Measurements from ENCODE around the gene TMEM205. TPM values are rescaled to one million over a fixed set of nuclear protein-coding genes. Genes with fewer than 3 reads are reported as not detected.
"Not testable (repeated sequence)": the region's sequence is repeated elsewhere in the genome, so short reads cannot be mapped to it uniquely, and the experiment has no call there.

TMEM205 gene
- 35.3 TPM for total RNA-seq

DNA sequence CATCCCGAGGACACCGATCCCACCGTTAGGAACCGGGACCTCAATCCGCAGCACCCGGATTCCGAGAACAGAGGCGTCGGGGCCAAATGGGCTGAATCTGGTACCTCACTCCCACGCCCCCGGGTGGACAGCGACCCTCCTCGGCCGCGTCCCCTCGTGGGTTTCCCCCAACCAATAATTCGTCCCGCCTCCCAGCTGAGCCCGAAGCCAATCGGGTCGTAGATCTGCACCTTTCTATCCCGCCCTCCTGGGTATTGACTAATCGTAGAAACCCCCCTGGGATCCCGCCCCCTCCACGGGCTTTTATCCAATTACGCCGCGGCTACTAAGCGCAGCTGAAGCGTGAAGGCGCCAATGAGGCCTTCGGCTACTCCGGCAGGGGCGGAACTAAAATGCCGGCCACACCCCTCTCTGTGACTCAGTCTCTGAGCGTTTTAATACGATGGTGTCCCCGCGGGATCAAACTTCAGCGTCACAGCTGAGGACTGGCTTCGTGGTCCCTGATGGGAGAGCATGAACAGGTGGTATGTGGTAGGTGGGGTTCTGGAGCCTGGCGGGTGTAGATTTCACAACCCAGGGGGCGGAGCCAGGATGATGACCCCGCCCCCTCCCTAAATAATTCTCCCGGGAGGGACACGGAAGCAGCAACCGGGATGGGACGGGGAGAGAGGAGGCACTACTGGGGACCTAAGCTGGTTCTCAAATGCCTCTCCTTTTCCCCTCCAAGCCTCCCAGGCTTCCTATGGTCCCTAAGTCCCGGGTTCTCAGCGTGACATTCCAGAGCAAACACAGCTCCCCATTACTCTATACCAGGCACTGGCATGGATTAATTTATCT, at the start of gene TMEM205, which contains the start of gene CCDC159:
TMEM205 (minus strand) TSS at position 165 of the 837 bp plus-strand sequence. CDS start 649 bp downstream, outside the sequence.
CCDC159 (plus strand) TSS at position 416 of the 837 bp plus-strand sequence; CDS start at position 504, 88 bp downstream.
- peak; percentile 97 for DNase-seq

- DNase-seq: no peak
Observed at GRCh38 chr19:11390933-11391680, 45.0 kb upstream of the TMEM205 start.

DNA sequence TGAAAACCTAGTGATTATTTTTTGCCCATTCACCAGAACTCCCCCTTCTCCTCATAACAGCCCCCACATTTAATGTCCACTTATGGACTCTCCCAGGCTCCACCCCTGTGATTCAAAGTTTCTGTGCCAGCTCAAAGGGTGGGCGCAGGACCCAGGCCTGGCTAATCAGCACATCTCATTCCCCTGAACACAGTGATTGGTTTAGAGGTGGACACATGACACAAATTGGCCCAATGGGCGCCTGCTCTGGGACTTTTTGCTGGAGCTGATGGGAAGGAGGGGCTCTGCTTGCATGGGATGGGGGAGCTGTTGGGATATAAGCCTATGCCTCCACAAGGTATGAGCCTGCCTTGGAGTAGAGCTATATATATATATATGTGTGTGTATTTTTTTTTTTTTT, 44.3 kb upstream of the TMEM205 start:
- no peak for DNase-seq

GRCh38 chr19:11387162-11388034, 41.3 kb upstream of the TMEM205 start:
- no peak for DNase-seq

- no peak for DNase-seq
Observed at GRCh38 chr19:11384778-11385129, 38.7 kb upstream of the TMEM205 start.

- no peak for DNase-seq
Observed at GRCh38 chr19:11383706-11384048, 37.6 kb upstream of the TMEM205 start.

DNA sequence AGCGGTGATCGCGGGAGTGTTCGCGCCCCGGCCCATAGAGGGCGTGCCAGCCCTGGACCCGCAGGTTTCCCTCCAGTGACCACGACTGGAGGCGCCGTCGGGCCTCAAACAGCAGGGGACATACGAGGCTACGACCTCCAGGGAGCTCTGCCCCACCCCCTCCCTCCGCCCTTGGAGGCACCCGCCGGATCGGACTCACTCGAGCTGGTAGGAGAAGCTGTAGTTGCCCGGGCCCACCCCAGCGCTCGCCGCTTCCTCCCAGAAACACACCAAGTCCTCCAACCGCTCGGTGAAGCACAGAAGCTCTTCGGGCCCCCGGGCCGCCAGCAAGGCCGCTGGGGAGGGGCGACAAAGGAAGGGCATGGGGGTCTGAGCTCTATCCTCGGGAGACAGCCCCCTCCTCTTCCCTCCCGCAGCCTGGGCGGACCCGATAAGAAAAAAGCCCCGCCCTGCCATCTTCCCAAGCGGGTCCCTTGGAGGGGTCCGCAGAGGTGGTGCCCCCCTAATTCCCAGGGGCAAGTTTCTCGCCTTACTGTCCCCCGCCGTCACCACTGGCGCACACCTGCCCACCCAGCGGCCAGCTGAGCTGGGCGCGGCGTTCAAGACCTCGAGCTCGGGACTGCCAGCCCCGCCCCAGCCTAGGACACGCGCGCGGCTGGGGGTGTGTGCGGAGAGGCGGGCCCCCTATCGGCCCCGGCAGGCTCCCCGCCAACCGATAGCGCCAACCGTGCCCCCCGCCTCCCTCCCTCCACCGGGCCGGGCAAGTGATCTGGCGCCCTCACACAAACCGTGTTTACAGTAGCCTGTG, 37.0 kb upstream of the TMEM205 start:
- no peak for DNase-seq

DNA sequence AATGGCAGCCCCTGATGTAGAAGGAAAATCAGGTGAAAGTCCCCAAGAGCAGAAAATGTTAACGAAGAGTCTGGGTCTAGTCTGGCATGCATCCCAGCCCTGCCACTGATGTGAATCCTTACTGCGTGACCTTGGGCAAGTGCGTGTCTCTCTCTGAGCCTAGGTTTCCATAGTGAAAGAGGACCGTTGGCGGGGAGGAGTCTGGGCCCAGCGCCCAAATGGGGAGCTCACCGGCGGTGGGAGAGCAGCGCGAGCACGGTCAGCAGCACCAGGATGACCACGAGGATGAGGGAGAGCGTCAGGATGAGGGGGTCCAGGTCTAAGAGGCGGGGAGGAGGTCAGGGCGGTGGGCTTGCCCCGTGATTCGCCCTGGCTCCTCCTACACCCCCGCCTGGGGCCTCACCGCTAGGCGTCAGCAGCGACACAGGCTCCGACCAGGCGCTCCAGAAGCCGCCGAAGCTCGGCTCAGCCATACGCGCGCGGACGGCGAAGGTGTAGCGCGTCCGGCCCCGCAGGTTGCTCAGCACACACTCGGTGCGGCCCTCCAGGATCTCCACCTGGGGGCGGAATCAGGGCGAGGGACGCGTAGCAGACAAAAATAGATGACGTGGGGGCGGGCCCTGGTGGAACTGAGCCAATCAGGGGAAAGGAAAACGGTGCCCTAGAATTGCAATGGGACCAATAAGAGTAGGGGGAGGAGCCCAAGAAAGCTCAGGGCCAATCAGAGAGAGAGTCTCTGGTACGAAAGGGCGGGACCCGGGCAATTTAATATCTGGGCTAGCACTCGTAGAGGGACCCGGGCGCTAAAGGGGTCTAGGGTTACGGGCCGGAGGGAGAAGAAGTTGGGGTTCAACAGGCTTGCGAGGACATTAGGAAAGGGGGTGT, 34.8 kb upstream of the TMEM205 start:
- DNase-seq: peak; percentile 94

DNA sequence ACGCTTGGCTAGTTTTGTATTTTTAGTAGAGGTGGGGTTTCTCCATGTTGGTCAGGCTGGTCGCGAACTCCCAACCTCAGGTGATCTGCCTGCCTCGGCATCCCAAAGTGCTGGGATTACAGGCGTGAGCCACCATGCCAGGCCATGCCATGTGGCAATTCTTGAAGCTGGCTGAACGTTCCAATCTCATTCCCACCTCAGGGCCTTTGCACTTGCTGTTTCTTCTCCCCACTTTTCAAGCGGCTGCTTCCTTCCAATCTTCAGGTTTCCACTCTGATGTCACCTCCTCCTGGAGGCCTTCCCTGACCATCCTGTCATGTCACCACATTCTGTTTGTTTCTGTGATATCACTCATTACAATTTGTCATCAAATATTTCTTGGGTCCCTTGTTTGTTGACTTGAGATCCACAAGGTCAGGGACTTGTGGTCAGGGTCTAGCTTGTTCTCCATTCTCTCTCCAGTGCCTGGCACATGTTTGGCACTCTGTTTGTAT, 33.8 kb upstream of the TMEM205 start:
- no peak for DNase-seq

DNA sequence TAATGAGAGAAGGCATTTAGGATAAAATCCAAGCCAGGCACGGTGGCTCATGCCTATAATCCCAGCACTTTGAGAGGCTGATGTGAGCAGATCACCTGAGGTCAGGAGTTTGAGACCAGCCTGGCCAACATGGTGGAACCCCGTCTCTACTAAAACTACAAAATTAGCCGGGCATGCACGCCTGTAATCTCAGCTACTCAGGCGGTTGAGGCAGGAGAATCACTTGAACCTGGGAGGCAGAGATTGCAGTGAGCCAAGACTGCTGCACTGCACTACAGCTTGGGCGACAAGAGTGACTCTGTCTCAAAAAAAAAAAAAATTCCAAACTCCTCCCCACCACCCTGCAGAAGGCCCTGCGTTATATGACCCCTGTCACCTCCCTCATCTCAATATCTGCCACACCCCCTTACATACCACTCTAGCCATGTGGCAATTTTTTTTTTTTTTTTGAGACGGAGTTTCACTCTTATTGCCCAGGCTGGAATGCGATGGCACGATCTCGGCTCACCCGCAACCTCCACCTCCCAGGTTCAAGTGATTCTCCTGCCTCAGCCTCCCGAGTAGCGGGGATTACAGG, 33.3 kb upstream of the TMEM205 start:
- DNase-seq: not testable (repeated sequence)

DNA sequence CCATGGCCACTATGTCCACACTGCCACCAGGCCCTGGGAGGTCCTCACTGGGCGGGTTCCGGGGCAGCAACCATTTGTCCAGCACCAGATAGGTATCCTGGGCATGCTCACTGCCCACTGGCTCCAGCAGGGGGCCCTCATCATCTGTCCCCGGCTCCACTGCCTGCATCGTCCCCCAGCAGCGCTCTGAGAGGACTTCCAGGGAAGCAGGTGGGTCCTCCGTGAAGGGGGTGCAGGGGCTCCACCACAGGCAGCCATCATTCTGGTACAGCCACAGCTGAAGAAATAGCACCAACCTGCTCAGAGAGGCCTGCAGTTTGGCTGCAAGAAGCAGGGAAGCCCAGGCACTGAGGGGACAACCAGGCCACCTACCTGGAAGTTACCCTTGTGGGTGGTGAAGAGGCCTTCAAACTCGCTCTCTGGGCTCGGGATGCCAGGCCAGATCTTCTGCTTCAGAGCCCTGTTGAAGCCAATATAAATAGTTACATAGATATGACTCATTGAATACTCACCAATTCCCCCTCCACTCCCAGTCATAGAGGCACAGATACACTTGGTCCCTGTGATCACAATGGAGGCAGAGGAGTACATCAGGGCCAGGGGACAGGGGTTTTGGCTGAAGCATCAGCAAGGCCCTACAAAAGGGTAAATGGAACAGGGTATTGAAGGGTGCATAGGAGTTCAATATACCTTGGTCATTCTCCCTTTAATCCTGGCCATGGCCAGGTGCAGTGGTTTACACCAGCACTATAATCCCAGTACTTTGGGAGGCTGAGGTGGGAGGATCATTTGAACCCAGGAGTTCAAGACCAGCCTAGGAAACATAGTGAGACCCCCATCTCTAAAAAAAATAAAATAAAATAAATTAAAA, 32.5 kb upstream of the TMEM205 start:
- no peak for DNase-seq

- no peak for DNase-seq
Observed at GRCh38 chr19:11377756-11378155, 31.7 kb upstream of the TMEM205 start.

DNA sequence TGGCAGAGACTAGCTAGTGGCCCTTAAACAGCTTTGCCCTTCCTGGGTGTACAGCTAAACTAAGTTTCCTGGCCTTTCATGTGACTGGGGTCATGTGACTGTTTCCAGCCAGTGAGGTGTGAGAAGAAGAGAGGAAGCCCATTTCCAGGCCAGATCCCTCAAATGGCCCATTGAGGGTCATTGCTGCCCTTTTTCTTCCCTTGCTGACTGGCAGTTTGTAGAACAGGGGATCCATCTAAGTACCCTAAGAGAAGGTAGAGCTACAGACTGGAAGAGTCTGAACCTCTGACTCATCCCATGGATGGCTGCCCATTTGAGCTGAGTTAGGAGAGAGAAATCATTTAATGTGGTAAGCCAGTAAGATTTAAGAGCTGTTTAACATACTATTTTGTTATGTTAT, 31.2 kb upstream of the TMEM205 start:
- no peak for DNase-seq

- no peak for DNase-seq
Observed at GRCh38 chr19:11375143-11375948, 29.3 kb upstream of the TMEM205 start.

DNA sequence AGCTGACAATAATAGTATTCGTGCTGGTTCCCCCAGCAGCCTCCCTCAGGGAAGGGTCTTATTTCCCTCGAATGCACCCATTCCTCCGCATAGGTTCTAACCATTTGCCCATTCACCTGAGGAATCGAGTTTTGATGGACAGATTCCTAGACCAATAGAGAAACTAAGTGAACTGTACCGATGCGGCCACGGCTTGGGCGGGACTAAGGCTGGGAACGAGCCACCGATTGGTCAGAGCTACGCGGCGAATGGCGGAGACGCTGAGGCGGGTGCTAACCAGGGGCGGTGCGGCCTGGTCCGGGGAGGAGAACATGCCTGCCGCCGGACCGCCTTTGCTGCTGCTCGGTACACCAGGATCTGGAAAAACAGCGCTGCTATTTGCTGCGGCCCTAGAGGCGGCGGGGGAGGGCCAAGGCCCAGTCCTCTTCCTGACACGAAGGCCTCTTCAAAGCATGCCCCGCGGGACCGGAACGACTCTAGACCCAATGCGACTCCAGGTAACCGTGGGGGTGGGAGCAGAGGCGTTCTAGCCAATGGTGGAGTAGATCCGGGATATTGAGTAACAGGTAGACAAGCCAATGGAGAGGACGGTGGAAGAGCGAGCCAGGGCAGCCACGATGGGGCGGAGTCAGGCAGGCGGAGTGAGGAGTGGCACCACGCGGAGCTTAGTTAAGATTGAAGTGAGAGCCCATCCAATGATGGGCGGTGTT, 28.5 kb upstream of the TMEM205 start, which contains the start of gene SWSAP1:
SWSAP1 (plus strand) TSS at position 234 of the 710 bp plus-strand sequence; CDS start at position 249, 15 bp downstream.
- peak; percentile 99 for DNase-seq

DNA sequence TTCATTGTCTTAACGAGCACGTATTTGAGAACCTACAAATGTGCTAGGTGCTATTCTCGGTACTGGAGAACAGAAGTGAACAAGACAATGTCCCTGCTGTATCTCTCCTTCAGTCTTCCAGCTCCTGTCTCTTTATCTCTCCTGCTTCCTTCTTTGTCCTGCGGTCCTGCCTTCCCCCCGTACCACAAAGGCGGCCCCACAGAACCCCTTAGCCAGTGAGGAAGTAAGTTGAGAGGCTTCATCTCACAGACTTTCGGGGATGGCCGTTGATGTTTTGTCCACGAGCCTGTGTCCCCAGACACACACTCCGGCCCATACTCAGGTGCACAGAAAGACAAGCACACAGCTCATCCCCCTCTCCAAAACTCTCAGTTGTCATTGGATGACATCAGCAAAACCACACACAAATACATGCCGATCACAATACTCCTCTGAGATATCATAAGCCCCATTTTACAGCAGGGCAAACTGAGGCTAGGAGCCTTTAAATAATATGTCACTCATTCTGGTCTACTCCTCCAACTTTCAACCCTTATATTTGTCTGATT, 27.9 kb upstream of the TMEM205 start:
- DNase-seq: no peak

All from skin of body (tissue), 2 donors.